Nephron progenitor cell (in vitro differentiated cells): Measurements from ENCODE around the gene FOXP4.

Experiments used
- DNase-seq: peaks from one replicate; pipeline ENCODE4 v3.0.0; 2021
- H3K27ac Mint-ChIP-seq: 2 replicates; pipeline ENCODE4 v1.8.0; 2021; ENCODE audit warnings: mild to moderate bottlenecking, moderate library complexity, mixed read lengths
- H3K27me3 Mint-ChIP-seq: 2 replicates; pipeline ENCODE4 v1.8.0; 2021; ENCODE audit warnings: mild to moderate bottlenecking, low read depth, mixed read lengths; ENCODE audit not compliant: poor library complexity
- H3K36me3 Mint-ChIP-seq: 2 replicates; pipeline ENCODE4 v1.8.0; 2021; ENCODE audit warnings: low read depth, mixed read lengths
- H3K4me1 Mint-ChIP-seq: 2 replicates; pipeline ENCODE4 v1.8.0; 2021; ENCODE audit warnings: mixed read lengths
- H3K4me3 Mint-ChIP-seq: 2 replicates; pipeline ENCODE4 v1.8.0; 2021; ENCODE audit warnings: mild to moderate bottlenecking, moderate library complexity, mixed read lengths
- H3K9me3 Mint-ChIP-seq: 2 replicates; pipeline ENCODE4 v1.8.0; 2021; ENCODE audit warnings: mild to moderate bottlenecking, moderate library complexity, mixed read lengths
- CTCF ChIP-seq: fragments of 200-600 bp; sonication (generic); IDR thresholded peaks from 2 replicates; pipeline ENCODE4 v1.5.0; 2021; ENCODE audit warnings: antibody characterized with exemption

Gene FOXP4

DNA sequence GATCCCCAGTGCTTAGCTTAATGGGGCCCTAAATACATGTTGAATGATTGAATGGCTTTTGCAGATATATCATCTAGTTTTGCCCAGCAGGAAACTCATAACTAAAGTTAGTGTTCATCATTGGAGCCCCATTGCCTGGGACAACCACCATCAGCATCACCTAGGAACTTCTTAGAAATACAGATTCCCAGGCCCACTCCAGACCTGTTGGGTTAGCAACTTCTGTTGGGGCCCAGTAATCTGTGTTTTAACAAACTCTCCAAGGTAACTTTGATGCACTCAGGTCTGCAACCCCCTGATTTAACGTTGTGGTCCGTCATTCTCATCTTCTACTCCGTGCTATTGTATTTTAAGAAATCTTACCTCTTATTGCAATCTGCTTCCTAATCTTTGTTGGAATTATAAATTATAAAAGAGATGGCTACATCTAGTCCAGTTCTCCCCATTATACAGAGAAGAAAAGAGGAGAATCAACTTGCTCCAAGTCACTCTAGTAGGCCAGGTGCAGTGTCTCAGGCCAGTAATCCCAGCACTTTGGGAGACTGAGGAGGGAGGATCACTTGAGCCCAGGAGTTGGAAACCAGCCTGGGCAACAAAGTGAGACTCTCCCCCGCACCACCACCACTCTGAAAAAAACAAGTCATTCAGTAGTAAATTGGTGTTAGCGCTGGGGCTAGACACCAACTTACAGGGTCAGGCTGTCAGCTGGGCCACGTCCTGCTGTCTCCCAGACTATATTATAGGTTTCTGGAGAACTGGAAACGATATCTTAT is 13.7 kb downstream of the FOXP4 start:
- peaks cover 20% of the 10 kb centered on the region for H3K27me3 Mint-ChIP-seq
- peaks cover 32% of the 10 kb centered on the region for H3K36me3 Mint-ChIP-seq
- no peak for TF ChIP-seq CTCF
- H3K4me3 Mint-ChIP-seq = peak overlapping the region; percentile 76
- DNase-seq = no peak
- H3K27ac Mint-ChIP-seq = no peak overlapping the region
- H3K4me1 Mint-ChIP-seq = peaks cover 83% of the 10 kb centered on the region
- no peaks in the 10 kb centered on the region for H3K9me3 Mint-ChIP-seq

DNA sequence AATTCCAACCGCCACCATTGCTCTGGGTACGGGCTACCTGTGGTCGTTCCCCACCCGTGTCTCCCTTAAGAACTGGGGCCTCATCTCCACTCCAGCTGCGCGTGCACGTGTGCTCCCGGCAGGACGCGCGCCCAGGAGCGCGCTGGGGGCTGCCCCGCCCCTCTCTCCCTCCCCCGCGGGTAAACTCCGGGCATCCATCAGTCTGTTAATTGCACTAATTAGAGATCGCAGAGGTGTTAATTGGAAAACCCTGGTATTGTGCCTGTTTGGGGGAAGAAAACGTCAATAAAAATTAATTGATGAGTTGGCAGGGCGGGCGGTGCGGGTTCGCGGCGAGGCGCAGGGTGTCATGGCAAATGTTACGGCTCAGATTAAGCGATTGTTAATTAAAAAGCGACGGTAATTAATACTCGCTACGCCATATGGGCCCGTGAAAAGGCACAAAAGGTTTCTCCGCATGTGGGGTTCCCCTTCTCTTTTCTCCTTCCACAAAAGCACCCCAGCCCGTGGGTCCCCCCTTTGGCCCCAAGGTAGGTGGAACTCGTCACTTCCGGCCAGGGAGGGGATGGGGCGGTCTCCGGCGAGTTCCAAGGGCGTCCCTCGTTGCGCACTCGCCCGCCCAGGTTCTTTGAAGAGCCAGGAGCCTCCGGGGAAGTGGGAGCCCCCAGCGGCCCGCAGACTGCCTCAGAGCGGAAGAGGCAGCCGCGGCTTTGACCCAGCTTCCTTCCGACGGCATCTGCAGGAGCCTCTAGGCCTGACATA is 14.4 kb downstream of the FOXP4 start:
- H3K9me3 Mint-ChIP-seq = no peaks in the 10 kb centered on the region
- peaks cover 34% of the 10 kb centered on the region for H3K36me3 Mint-ChIP-seq
- peaks cover 20% of the 10 kb centered on the region for H3K27me3 Mint-ChIP-seq
- no peak overlapping the region for H3K27ac Mint-ChIP-seq
- peaks cover 79% of the 10 kb centered on the region for H3K4me1 Mint-ChIP-seq
- peak; percentile 52 for DNase-seq
- no peak for TF ChIP-seq CTCF
- peak overlapping the region; percentile 76 for H3K4me3 Mint-ChIP-seq

GRCh38 chr6:41561416-41561815 is 15.2 kb downstream of the FOXP4 start:
- Mint-ChIP-seq H3K4me3 (peak overlapping the region; percentile 33), H3K4me1 (peaks cover 82% of the 10 kb centered on the region)

GRCh38 chr6:41561931-41562911 is 16.0 kb downstream of the FOXP4 start:
- H3K4me3 Mint-ChIP-seq = peak overlapping the region; percentile 41
- peaks cover 84% of the 10 kb centered on the region for H3K4me1 Mint-ChIP-seq
- H3K9me3 Mint-ChIP-seq = no peaks in the 10 kb centered on the region
- peaks cover 39% of the 10 kb centered on the region for H3K36me3 Mint-ChIP-seq
- DNase-seq = no peak
- H3K27ac Mint-ChIP-seq = peak overlapping the region; percentile 55
- no peak for TF ChIP-seq CTCF
- peaks cover 8% of the 10 kb centered on the region for H3K27me3 Mint-ChIP-seq

More at GRCh38 chr6:41561416-41561815, 15.2 kb downstream of the FOXP4 start:
- Mint-ChIP-seq H3K27ac (no peak overlapping the region), H3K36me3 (peaks cover 36% of the 10 kb centered on the region), H3K27me3 (peaks cover 16% of the 10 kb centered on the region), H3K9me3 (no peaks in the 10 kb centered on the region)
- no peak for DNase-seq
- TF ChIP-seq CTCF = no peak

DNA sequence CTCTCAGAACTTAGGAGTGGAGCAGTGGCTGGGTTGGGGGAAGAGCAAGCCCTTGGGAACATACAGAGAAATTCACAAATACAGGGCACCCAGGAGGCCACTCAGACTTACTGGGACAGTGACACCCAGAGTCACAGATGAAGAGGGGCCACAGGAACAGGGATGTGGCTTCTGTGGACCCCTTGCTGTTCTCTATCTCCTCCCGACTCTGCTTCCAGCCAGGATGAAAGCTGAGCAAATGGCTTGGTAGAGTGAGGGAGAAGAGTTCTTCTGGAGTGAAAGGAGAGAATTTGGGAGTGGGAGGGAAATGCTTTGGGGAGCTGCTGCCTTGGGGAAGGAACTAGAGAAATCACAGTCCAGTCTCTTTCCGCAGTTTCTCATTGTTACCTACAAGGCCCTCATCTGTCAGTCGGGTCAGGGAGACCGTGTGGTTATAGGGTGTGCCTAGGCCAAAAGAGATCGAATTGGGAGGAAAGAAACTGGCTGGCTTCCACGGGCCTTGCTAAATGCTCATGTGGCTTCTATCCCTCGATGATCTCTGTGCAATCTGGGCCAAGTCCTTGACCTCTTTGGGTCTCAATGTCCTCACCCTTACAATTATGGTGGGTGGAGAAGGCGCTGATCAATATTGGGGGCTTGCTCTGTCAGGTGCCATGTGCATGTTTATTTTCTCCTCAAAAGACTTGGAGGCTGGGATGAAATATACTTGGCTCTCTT is 17.0 kb downstream of the FOXP4 start:
- Mint-ChIP-seq H3K4me1 (peaks cover 85% of the 10 kb centered on the region), H3K4me3 (peak overlapping the region; percentile 41), H3K9me3 (no peaks in the 10 kb centered on the region), H3K27ac (no peak overlapping the region), H3K36me3 (peaks cover 41% of the 10 kb centered on the region), H3K27me3 (peaks cover 7% of the 10 kb centered on the region)
- no peak for TF ChIP-seq CTCF
- DNase-seq = no peak
